Right atrium auricular region (tissue), 2 donors: ENCODE measurements around the gene ZKSCAN1. TPM values are rescaled to one million over a fixed set of nuclear protein-coding genes. Genes with fewer than 3 reads are reported as not detected.
"Not testable (repeated sequence)": the region's sequence is repeated elsewhere in the genome, so short reads cannot be mapped to it uniquely, and the experiment has no call there.

Experiments
- DNase-seq: peaks from one replicate; pipeline ENCODE4 v3.0.0-alpha.2; 2019; ENCODE audit warnings: low spot score
- H3K27ac ChIP-seq, 2 donors: fragments of 200-600 bp; sonication (generic); 1 replicate in 1 of 2; 2 replicates in 1 of 2; pipeline ENCODE4 v1.5.1; 2016 to 2019
- H3K27me3 ChIP-seq, 2 donors: fragments of 200-600 bp; sonication (generic); one replicate each; pipeline versions ENCODE4 v1.5.1 to v1.6.0; 2017 to 2019
- H3K36me3 ChIP-seq: fragments of 200-600 bp; sonication (generic); one replicate; pipeline ENCODE4 v1.5.1; 2016
- H3K4me1 ChIP-seq, 2 donors: fragments of 200-600 bp; sonication (generic); one replicate each; pipeline versions ENCODE4 v1.5.1 to v1.6.0; 2017 to 2019
- H3K4me3 ChIP-seq, 2 donors: fragments of 200-600 bp; sonication (generic); 1 replicate in 1 of 2; 2 replicates in 1 of 2; pipeline ENCODE4 v1.5.1; 2017 to 2019; ENCODE audit warnings: mild to moderate bottlenecking in 1 of 2, moderate library complexity in 1 of 2
- H3K9me3 ChIP-seq, 2 donors: fragments of 200-600 bp; sonication (generic); one replicate each; pipeline ENCODE4 v1.5.1; 2019
- total RNA-seq, 2 donors: library from RNA; depleted of rRNA; stranded (reverse); fragments of >200 nt; gene quantifications; one replicate each; pipeline ENCODE4 v1.1.0, GENCODE V29; 2016
- TF ChIP-seq, protein P1 (sequence below), 2 donors: fragments of 200-600 bp; sonication (generic); IDR thresholded peaks; one replicate each; pipeline ENCODE4 v1.5.1; 2019; ENCODE audit warnings: antibody characterized with exemption in 2 of 2

ZKSCAN1 gene
- 10 to 100 TPM; 19.8 to 20.0 TPM for total RNA-seq

- DNase-seq, result peak; percentile 92
- Histone ChIP-seq H3K27ac (peak within 1 kb of the TSS; percentile 98 to 99), H3K9me3 (no peaks in the 10 kb centered on the region), H3K36me3 (peaks cover 3% of the 10 kb centered on the region), H3K4me3 (peak within 1 kb of the TSS; percentile 96 to 100), H3K4me1 (peaks cover 0 to 34% of the 10 kb centered on the region in 2 donors), H3K27me3 (no peaks in the 10 kb centered on the region)
- TF ChIP-seq, protein P1, sequence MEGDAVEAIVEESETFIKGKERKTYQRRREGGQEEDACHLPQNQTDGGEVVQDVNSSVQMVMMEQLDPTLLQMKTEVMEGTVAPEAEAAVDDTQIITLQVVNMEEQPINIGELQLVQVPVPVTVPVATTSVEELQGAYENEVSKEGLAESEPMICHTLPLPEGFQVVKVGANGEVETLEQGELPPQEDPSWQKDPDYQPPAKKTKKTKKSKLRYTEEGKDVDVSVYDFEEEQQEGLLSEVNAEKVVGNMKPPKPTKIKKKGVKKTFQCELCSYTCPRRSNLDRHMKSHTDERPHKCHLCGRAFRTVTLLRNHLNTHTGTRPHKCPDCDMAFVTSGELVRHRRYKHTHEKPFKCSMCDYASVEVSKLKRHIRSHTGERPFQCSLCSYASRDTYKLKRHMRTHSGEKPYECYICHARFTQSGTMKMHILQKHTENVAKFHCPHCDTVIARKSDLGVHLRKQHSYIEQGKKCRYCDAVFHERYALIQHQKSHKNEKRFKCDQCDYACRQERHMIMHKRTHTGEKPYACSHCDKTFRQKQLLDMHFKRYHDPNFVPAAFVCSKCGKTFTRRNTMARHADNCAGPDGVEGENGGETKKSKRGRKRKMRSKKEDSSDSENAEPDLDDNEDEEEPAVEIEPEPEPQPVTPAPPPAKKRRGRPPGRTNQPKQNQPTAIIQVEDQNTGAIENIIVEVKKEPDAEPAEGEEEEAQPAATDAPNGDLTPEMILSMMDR (IDR thresholded peaks at IDR 0.05), result no peak
Observed at GRCh38 chr7:100015232-100016214, at the start of gene ZKSCAN1. TSS of gene ZKSCAN1 (plus strand) at chr7:100015596. CDS start at chr7:100023507, 7,911 bp downstream.

GRCh38 chr7:99969298-99969697, 46.1 kb upstream of the ZKSCAN1 start:
- Histone ChIP-seq H3K4me1 (no peaks in the 10 kb centered on the region), H3K4me3 (no peak overlapping the region), H3K27me3 (no peaks in the 10 kb centered on the region), H3K27ac (no peak overlapping the region), H3K36me3 (no peaks in the 10 kb centered on the region), H3K9me3 (no peaks in the 10 kb centered on the region)
- TF ChIP-seq, protein P1 (IDR thresholded peaks at IDR 0.05), result no peak
- no peak for DNase-seq

- not testable (repeated sequence) for DNase-seq, H3K4me1 ChIP-seq, H3K4me3 ChIP-seq, H3K27me3 ChIP-seq, H3K27ac ChIP-seq, H3K36me3 ChIP-seq, H3K9me3 ChIP-seq
Observed at GRCh38 chr7:99969813-99970212, 45.6 kb upstream of the ZKSCAN1 start.

DNA sequence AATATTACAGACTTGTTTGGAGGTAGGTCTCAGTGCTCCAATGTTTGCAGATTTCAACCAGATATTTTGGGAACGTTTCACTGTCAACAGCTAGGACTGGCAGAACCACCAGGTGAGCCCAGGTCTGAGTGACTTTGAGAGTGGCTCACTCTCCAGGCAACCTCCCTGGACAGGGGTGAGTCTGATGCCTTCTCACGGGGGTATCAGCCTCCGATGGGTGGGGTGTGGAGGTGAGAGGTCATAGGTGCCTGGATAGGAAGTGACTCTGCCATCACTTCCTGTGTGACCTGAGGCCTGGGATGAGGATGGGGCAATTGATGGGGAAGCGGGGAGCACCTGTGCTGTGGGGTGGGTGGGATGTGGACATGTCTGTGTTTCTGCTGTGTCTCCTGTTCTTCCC, 44.2 kb upstream of the ZKSCAN1 start:
- Histone ChIP-seq H3K27me3 (no peaks in the 10 kb centered on the region), H3K4me1 (no peaks in the 10 kb centered on the region), H3K36me3 (no peaks in the 10 kb centered on the region), H3K9me3 (no peaks in the 10 kb centered on the region), H3K4me3 (no peak overlapping the region), H3K27ac (no peak overlapping the region)
- no peak for DNase-seq
- TF ChIP-seq, protein P1 (IDR thresholded peaks at IDR 0.05), result no peak

GRCh38 chr7:99973817-99974216, 41.6 kb upstream of the ZKSCAN1 start:
- H3K27ac ChIP-seq, H3K9me3 ChIP-seq, DNase-seq, H3K4me3 ChIP-seq, H3K36me3 ChIP-seq, H3K27me3 ChIP-seq, H3K4me1 ChIP-seq: not testable (repeated sequence)

GRCh38 chr7:99974681-99975080, 40.7 kb upstream of the ZKSCAN1 start:
- Histone ChIP-seq H3K27ac (no peak overlapping the region), H3K27me3 (no peaks in the 10 kb centered on the region), H3K4me3 (no peak overlapping the region), H3K36me3 (no peaks in the 10 kb centered on the region), H3K4me1 (no peaks in the 10 kb centered on the region), H3K9me3 (no peaks in the 10 kb centered on the region)
- TF ChIP-seq, protein P1 (IDR thresholded peaks at IDR 0.05), result no peak
- no peak for DNase-seq
